H9 (cell line): ENCODE measurements around the gene KLK13. TPM values are rescaled to one million over a fixed set of nuclear protein-coding genes. Genes with fewer than 3 reads are reported as not detected.

Experiments used
- DNase-seq: peaks from one replicate; pipeline ENCODE4 v3.0.0-alpha.2; 2017
- H2AFZ ChIP-seq: one replicate; pipeline ENCODE4 v1.6.1; 2013; ENCODE audit warnings: mild to moderate bottlenecking, low read length, control low read depth, moderate library complexity
- H2AK5ac ChIP-seq: 2 replicates; pipeline ENCODE4 v1.6.1; 2013; ENCODE audit warnings: low read length, control low read depth, mixed read lengths; ENCODE audit not compliant: insufficient read length
- H2BK120ac ChIP-seq: one replicate; pipeline ENCODE4 v1.6.1; 2013; ENCODE audit warnings: low read depth, mild to moderate bottlenecking, low read length, control low read depth, inconsistent platforms; ENCODE audit not compliant: poor library complexity, severe bottlenecking
- H2BK12ac ChIP-seq: 2 replicates; pipeline ENCODE4 v1.6.1; 2013; ENCODE audit warnings: low read length, control low read depth, mixed read lengths, low read depth; ENCODE audit not compliant: insufficient read length
- H2BK15ac ChIP-seq: 2 replicates; pipeline ENCODE4 v1.6.1; 2013; ENCODE audit warnings: low read depth, low read length, control low read depth
- H2BK20ac ChIP-seq: one replicate; pipeline ENCODE4 v1.6.1; 2013; ENCODE audit warnings: low read depth, mild to moderate bottlenecking, low read length, control low read depth, inconsistent platforms; ENCODE audit not compliant: poor library complexity, severe bottlenecking
- H2BK5ac ChIP-seq: 2 replicates; pipeline ENCODE4 v1.6.1; 2013; ENCODE audit warnings: low read length, control low read depth, mixed read lengths; ENCODE audit not compliant: insufficient read length
- H3K14ac ChIP-seq: 2 replicates; pipeline ENCODE4 v1.6.1; 2013; ENCODE audit warnings: low read length, control low read depth; ENCODE audit not compliant: insufficient read depth
- H3K18ac ChIP-seq: 2 replicates; pipeline ENCODE4 v1.6.1; 2013; ENCODE audit warnings: low read depth, mild to moderate bottlenecking, mixed read lengths, low read length, control low read depth; ENCODE audit not compliant: insufficient read length
- H3K23ac ChIP-seq: 2 replicates; pipeline ENCODE4 v1.6.1; 2013; ENCODE audit warnings: low read length, control low read depth, mixed read lengths, low read depth; ENCODE audit not compliant: insufficient read length
- H3K23me2 ChIP-seq: 2 replicates; pipeline ENCODE4 v1.6.1; 2013; ENCODE audit warnings: low read depth, mild to moderate bottlenecking, mixed read lengths, low read length, control low read depth; ENCODE audit not compliant: insufficient read length, poor library complexity, severe bottlenecking
- H3K27ac ChIP-seq: 2 replicates; pipeline ENCODE4 v1.5.1; 2013; ENCODE audit warnings: low read length, control low read depth, mixed read lengths, low read depth; ENCODE audit not compliant: insufficient read length
- H3K27me3 ChIP-seq: 2 replicates; pipeline ENCODE4 v1.6.1; 2013; ENCODE audit warnings: low read length, control low read depth, inconsistent platforms; ENCODE audit not compliant: insufficient read depth
- H3K4ac ChIP-seq: 2 replicates; pipeline ENCODE4 v1.6.1; 2013; ENCODE audit warnings: low read depth, mild to moderate bottlenecking, control low read depth, inconsistent platforms, low read length, moderate library complexity
- H3K4me1 ChIP-seq: 2 replicates; pipeline ENCODE4 v1.6.1; 2013; ENCODE audit warnings: low read length, control low read depth, inconsistent platforms; ENCODE audit not compliant: insufficient read depth
- H3K4me2 ChIP-seq: 2 replicates; pipeline ENCODE4 v1.6.1; 2013; ENCODE audit warnings: low read length, control low read depth, mixed read lengths; ENCODE audit not compliant: insufficient read length, insufficient read depth
- H3K56ac ChIP-seq: 2 replicates; pipeline ENCODE4 v1.6.1; 2013; ENCODE audit warnings: low read depth, mild to moderate bottlenecking, mixed read lengths, low read length, control low read depth; ENCODE audit not compliant: insufficient read length
- H3K79me1 ChIP-seq: 2 replicates; pipeline ENCODE4 v1.6.1; 2013; ENCODE audit warnings: low read depth, mild to moderate bottlenecking, moderate library complexity, low read length, control low read depth, inconsistent platforms; ENCODE audit not compliant: insufficient read depth, poor library complexity, severe bottlenecking
- H3K79me2 ChIP-seq: 2 replicates; pipeline ENCODE4 v1.6.1; 2013; ENCODE audit warnings: low read length, control low read depth, inconsistent platforms; ENCODE audit not compliant: insufficient read depth
- H3K9ac ChIP-seq: 2 replicates; pipeline ENCODE4 v1.6.1; 2013; ENCODE audit warnings: low read length, control low read depth, mixed read lengths; ENCODE audit not compliant: insufficient read length; ENCODE audit errors: extremely low read depth
- H3K9me3 ChIP-seq: one replicate; pipeline ENCODE4 v1.6.1; 2013; ENCODE audit warnings: low read depth, low read length, inconsistent platforms; ENCODE audit not compliant: control insufficient read depth
- H3T11ph ChIP-seq: one replicate; pipeline ENCODE4 v1.6.1; 2013; ENCODE audit warnings: mild to moderate bottlenecking, low read length, control low read depth, inconsistent platforms
- H4K20me1 ChIP-seq: one replicate; pipeline ENCODE4 v1.6.1; 2013; ENCODE audit not compliant: control insufficient read depth, insufficient read length, insufficient read depth
- H4K5ac ChIP-seq: 2 replicates; pipeline ENCODE4 v1.6.1; 2013; ENCODE audit warnings: low read depth, mild to moderate bottlenecking, mixed read lengths, low read length, control low read depth; ENCODE audit not compliant: insufficient read length
- H4K8ac ChIP-seq: replicated peaks from 2 replicates; pipeline ENCODE4 v1.6.1; 2013; ENCODE audit warnings: low read length, control low read depth, mixed read lengths, low read depth; ENCODE audit not compliant: insufficient read length
- H4K91ac ChIP-seq: 2 replicates; pipeline ENCODE4 v1.6.1; 2013; ENCODE audit warnings: low read depth, mild to moderate bottlenecking, moderate library complexity, mixed read lengths, low read length, control low read depth; ENCODE audit not compliant: insufficient read length
- H3K27ac Mint-ChIP-seq, 3 experiments: 2 replicates in 2 of 3; 3 replicates in 1 of 3; pipeline ENCODE4 v1.8.0; 2020 to 2021; ENCODE audit warnings: mixed read lengths in 3 of 3, mild to moderate bottlenecking in 1 of 3, moderate library complexity in 1 of 3
- H3K27me3 Mint-ChIP-seq: 2 replicates; pipeline ENCODE4 v1.8.0; 2021; ENCODE audit warnings: low read depth, mild to moderate bottlenecking, moderate library complexity, mixed read lengths
- H3K36me3 Mint-ChIP-seq, 3 experiments: 2 replicates in 2 of 3; 3 replicates in 1 of 3; pipeline ENCODE4 v1.8.0; 2020 to 2021; ENCODE audit warnings: low read depth in 3 of 3, mixed read lengths in 3 of 3; ENCODE audit not compliant: insufficient read depth in 1 of 3
- H3K4me1 Mint-ChIP-seq, 2 experiments: 2 replicates each; pipeline ENCODE4 v1.8.0; 2020; ENCODE audit warnings: mixed read lengths in 2 of 2
- H3K4me3 Mint-ChIP-seq, 2 experiments: 2 replicates in 1 of 2; 3 replicates in 1 of 2; pipeline ENCODE4 v1.8.0; 2020 to 2021; ENCODE audit warnings: mild to moderate bottlenecking in 2 of 2, mixed read lengths in 2 of 2, moderate library complexity in 1 of 2
- H3K9me3 Mint-ChIP-seq, 2 experiments: 2 replicates in 1 of 2; 3 replicates in 1 of 2; pipeline ENCODE4 v1.8.0; 2020; ENCODE audit warnings: mild to moderate bottlenecking in 2 of 2, mixed read lengths in 2 of 2, moderate library complexity in 1 of 2
- CTCF ChIP-seq: fragments of 200-600 bp; sonication (generic); conservative IDR thresholded peaks from 3 replicates; pipeline ENCODE4 v1.8.0; 2021; ENCODE audit warnings: antibody characterized with exemption, mild to moderate bottlenecking
- WGBS: extraction: QIAGEN DNeasy Blood & Tissue Kit; methylation state at CpG from one replicate; pipeline ENCODE4 v1.1.7; 2013; ENCODE audit warnings: missing lambda C conversion rate, low lambda C conversion rate, mixed read lengths; ENCODE audit not compliant: insufficient read length; ENCODE audit errors: extremely low coverage; 5-methylcytosine and 5-hydroxymethylcytosine counted together
- total RNA-seq: library from RNA; stranded (reverse); gene quantifications from 2 replicates; pipeline ENCODE4 v1.2.1, GENCODE V29; 2021

Gene KLK13
- total RNA-seq, 1 experiment from 2014 or later = 4.2 TPM

GRCh38 chr19:51063664-51064063, 1.2 kb downstream of the KLK13 start:
- WGBS = no CpG with 5 or more reads among the region's 7 CpGs
- H3K4me3 Mint-ChIP-seq = peak overlapping the region in 1 of 2 experiments; percentile 43; a peak in 3 of 5 replicates
- H3K36me3 Mint-ChIP-seq = peaks cover 0 to 3% (median 0%) of the 10 kb centered on the region in 3 experiments; a peak in 2 of 7 replicates

More at GRCh38 chr19:51063664-51064063, 1.2 kb downstream of the KLK13 start:
- Histone ChIP-seq H3K79me1 (no peaks in the 10 kb centered on the region), H4K5ac (no peak overlapping the region), H4K91ac (no peak overlapping the region), H3K27ac (no peak overlapping the region), H3T11ph (no peak overlapping the region), H3K4me1 (no peaks in the 10 kb centered on the region; the same call in 1 of the 2 replicates), H4K8ac (no peak overlapping the region), H3K23ac (no peak overlapping the region), H3K14ac (no peak overlapping the region), H2AFZ (no peak overlapping the region), H3K9me3 (no peaks in the 10 kb centered on the region), H3K56ac (no peak overlapping the region), H3K4ac (no peak overlapping the region), H2BK5ac (no peak overlapping the region), H3K23me2 (peaks cover 5% of the 10 kb centered on the region), H4K20me1 (no peaks in the 10 kb centered on the region), H3K4me2 (no peak overlapping the region), H2BK120ac (no peak overlapping the region), H2AK5ac (no peak overlapping the region), H2BK20ac (no peak overlapping the region), H3K18ac (no peak overlapping the region), H3K9ac (no peak overlapping the region), H2BK15ac (no peak overlapping the region), H3K79me2 (no peaks in the 10 kb centered on the region), H2BK12ac (no peak overlapping the region), H3K27me3 (no peaks in the 10 kb centered on the region)
- Mint-ChIP-seq H3K9me3 (no peaks in the 10 kb centered on the region; a peak in 3 of 5 replicates), H3K27me3 (peaks cover 9% of the 10 kb centered on the region), H3K27ac (no peak overlapping the region), H3K4me1 (peaks cover 10 to 13% of the 10 kb centered on the region in 2 experiments)
- DNase-seq = peak; percentile 23
- TF ChIP-seq CTCF = no peak
